ENCODE results near the gene ZRANB1.

Gene ZRANB1

GRCh38 chr10:124941823-124942222, at the start of gene ZRANB1:
TSS of gene ZRANB1 (plus strand) at chr10:124942123. CDS start at chr10:124942494, 371 bp downstream.
- no peak for DNase-seq

GRCh38 chr10:124892905-124893304, 49.0 kb upstream of the ZRANB1 start:
- no peak for DNase-seq

DNA sequence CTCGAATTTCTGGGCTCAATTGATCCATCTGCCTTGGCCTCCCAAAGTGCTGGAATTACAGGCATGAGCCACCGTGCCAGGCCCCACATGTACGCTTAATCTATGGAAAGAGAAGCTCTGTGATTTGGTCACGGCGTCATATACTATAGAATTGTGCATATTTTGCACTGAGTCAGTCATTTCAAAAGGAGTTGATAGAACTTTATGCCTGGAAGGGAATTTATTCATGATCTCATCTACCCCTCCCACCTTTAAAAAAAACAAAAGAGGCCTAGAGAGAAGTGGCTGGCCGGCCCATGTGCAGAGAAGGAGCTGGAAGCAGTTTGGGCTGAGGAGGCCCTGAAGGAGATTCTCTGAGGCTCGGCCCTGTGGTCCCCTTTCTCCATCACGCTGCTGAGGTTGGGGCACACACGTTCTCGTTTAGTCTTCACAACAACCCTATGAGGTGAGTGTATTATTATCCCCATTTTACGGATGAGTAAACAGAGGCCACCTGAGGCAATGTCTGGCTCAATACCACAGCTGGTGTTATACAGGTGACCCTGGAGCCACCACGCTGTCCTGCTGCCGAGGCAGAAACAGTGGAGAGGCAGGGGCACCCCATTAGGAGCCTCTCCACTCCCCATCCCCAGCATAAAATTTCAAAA, 47.2 kb upstream of the ZRANB1 start:
- no peak for DNase-seq

- no peak for DNase-seq
Measured at GRCh38 chr10:124896751-124897150, 45.2 kb upstream of the ZRANB1 start.

- DNase-seq, result peak; percentile 55
Measured at GRCh38 chr10:124898471-124898870, 43.5 kb upstream of the ZRANB1 start.

GRCh38 chr10:124899151-124899550, 42.8 kb upstream of the ZRANB1 start:
- DNase-seq, result no peak

- no peak for DNase-seq
Measured at GRCh38 chr10:124902462-124902861, 39.5 kb upstream of the ZRANB1 start.

DNA sequence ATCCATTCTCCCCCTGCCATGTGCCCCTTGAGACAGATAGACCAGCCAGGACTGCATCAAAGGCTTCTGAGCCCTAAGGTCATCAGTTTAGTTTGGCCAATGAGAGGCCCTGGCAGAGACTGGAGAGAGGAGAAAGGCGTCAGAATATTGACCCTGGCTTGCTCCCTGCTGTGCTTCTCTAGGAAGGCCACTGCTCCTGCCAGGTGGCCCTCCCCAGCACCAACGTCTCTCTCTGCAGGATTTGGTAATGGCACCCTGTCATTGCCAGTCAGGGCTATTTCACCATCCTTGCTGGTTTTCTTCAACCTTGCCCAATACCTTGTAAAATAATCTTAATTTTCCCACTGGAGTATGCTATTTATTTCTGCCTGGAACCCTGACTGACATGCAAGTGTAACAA, 38.8 kb upstream of the ZRANB1 start:
- DNase-seq, result peak; percentile 44

DNA sequence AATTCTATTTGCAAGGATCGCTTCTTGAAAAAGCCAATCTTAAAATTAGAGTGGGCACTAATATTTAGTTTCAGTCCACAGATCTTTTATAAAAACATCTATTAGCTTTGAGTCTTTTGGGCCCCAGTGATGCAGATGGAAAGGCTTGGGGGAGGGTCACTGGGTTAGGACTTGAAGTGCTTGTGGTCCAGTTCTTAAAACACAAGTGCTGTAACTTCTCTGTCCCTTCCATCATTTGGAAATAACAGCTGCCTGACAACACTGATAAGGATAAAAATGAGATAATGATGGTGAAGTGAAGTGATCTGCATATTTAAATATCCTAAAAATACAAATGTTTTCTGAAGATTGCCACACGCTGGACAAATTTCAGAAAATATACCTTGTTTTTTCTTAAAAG, 37.1 kb upstream of the ZRANB1 start:
- DNase-seq, result no peak

- no peak for DNase-seq
Measured at GRCh38 chr10:124906551-124907001, 35.3 kb upstream of the ZRANB1 start.

DNA sequence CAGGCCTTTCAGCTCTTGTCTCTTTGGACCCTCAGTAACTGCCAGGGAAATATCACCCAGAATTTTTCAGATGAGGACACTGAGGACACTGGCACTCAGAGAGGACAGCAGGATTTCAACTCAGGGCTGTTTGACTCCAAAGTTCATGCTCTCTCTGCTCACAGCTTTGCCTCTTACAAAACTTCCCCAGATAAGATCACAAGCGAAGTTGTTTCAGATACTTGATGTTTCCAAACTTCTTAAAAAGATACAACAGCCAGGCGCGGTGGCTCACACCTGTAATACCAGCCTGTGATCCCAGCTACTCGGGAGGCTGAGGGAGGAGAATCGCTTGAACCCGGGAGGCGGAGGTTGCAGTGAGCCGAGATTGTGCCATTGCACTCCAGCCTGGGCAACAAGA, 32.4 kb upstream of the ZRANB1 start:
- DNase-seq, result no peak

DNA sequence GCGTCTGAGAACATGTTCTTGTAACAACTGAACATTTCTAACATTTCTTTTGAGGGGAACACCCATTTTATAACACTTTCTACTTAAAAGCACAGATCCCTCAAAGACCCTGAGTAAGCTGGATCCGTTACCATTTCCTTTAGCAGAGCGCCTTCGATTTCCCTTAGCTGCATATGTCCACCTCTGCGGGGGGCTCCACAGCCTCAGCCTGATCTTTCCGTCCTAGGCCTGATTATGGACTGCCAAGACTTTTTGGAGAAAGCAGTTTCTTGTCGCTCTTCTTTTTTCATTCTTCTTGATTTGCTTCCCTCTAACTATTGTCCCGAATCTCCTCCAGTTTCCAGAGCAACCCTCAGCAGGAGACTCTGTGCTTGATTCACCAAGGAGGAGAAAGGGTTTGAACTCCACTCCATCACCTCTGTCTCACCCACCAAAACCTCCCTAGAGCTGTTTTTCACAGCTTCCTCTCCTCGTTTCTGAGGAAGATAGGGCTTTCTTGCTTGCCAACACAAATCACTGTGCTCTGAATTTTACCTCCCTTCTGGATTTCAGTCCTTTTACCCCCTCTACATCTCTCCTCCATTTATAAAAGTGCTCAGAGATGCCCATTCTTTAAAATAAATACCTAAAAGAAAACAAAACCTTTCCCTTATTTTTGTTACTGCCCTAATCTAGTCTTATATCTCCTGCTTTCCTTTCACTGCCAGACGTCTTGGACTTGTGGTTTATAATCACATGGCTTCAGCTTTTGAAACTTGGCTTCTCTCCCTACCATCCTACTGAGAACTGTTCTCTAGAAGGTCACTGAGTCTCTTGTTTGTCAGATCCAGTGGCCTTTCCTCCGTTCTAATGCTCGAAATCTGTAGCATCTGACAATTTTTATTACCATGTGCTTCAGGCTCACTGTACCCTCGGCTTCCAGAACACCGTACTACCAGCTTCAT, 30.5 kb upstream of the ZRANB1 start:
- no peak for DNase-seq

GRCh38 chr10:124912101-124912886, 29.6 kb upstream of the ZRANB1 start:
- DNase-seq, result no peak

DNA sequence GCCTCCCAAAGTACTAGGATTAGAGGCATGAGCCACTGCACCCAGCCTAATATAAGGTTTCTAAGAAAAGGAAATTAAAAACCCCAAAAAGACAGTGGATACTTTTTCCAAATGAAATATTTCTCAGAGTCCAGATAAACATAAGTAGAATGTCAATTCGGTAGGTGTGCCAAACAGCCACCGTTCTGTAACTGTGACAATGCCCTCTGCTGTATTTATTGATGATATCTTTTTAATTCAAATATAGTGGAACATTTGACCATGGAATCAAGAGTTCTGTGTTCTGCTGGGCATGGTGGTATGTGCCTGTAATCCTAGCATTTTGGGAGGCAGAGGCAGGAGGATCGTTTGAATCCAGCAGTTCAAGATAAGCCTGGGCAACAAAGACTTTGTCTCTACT, 28.8 kb upstream of the ZRANB1 start:
- no peak for DNase-seq

DNA sequence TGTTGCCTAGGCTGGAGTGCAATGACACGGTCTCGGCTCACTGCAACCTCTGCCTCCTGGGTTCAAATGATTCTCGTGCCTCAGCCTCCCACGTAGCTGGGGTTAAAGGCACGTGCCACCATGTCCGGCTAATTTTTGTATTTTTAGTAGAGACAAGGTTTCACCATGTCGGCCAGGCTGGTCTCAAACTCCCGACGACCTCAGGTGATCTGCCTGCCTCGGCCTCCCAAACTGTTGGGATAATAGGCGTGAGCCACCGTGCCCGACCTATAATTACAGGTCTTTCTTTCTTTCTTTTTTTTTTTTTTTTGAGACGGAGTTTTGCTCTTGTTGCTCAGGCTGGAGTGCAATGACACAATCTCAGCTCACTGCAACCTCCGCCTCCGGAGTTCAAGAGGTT, 27.5 kb upstream of the ZRANB1 start:
- peak; percentile 36 for DNase-seq

DNA sequence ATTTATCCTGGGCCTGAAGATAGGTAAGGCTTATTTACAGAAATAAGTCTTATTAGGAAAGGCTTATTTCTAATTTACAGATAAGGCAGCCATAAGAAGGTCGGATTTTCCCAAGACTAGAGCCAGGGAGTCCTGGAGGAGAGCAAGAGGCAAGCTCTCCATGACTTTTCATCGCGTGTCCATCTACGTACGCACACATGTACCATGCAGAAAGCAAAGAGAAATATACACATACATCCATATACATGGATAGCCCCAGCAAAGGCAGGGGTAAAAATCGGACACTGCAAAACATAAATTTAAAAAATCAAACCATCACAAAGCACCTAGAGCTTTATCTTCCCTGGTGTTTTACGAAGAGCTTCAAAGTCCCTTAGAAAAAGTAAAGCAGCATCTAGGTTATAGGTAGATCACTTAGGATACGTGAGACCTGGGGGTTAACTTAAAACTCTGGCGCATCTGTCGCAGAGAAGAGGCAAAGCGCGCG, 25.8 kb upstream of the ZRANB1 start:
- peak; percentile 29 for DNase-seq

- DNase-seq, result peak; percentile 95
Measured at GRCh38 chr10:124916585-124917427, 25.1 kb upstream of the ZRANB1 start.

DNA sequence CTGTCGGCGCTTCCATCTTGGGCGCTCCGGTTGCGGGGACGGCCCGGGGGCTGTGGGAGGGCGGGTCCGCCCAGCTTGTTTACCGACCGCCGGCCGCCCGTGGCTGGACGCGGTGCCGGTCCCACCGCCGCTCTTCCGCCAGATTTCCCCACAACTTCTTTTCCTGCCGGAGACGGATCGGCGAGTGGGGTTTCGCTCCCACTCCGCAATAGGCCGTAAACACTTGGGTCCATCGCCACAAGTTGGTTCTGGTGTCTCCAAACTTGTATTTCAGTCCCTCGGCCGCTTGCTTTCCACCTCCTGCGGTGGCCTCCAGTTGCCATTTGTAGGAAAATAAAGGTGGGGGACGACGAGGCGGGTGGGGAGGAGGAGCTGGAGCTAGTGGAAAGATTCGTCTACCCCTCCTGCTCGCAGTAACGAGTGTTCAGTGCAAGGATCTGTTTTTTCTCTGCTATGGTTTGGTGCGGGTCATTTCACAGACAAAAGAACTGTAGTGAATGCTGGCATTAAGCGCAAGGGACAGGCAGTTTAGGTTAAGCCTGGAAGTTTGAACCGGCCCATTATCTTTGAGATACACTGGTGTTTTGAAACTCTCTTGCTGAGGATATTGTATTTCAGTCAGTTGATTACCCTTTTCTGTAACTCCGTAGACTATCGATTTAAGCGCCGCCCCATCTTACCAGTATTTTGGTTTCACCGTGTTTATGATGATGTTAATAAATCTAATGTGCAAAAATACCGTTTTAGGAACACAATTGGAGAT, 24.3 kb upstream of the ZRANB1 start:
- DNase-seq, result peak; percentile 63

- DNase-seq, result no peak
Measured at GRCh38 chr10:124918191-124918830, 23.6 kb upstream of the ZRANB1 start.

- DNase-seq, result no peak
Measured at GRCh38 chr10:124918906-124919305, 23.0 kb upstream of the ZRANB1 start.

- DNase-seq, result no peak
Measured at GRCh38 chr10:124921261-124921660, 20.7 kb upstream of the ZRANB1 start.
